ENCODE results near the gene SYNPO2. TPM values are rescaled to one million over a fixed set of nuclear protein-coding genes. Genes with fewer than 3 reads are reported as not detected.

SYNPO2 gene
- total and polyA plus RNA-seq, 10 of the 15 experiments (the other 5 are each of a cell fraction or from before 2014, with no cell fraction given), result 0.04 to 0.34 (median 0.28) TPM

- in situ Hi-C loops (cut with MboI) (loop anchor here (5.0 to 10.0 kb wide), 2 partner anchors 262 to 455 kb away; a partner anchor contains a TSS), intact Hi-C loops (cut with micrococcal nuclease; ENCODE audit: unreplicated experiment) (loop anchor here (5.0 kb wide), 1 partner anchor 452 kb away; no protein-coding TSS in a partner anchor)
- Histone ChIP-seq H3K4me1 (ENCODE audit: control insufficient read depth, insufficient read depth, low read length) (peaks cover 6% of the 10 kb centered on the region; the same call in 1 of the 2 replicates), H3K9ac (ENCODE audit: control insufficient read depth, insufficient read depth, low read length) (no peak overlapping the region), H3K9me3 (replicated peaks; ENCODE audit: control insufficient read depth, insufficient read depth, low read length) (no peaks in the 10 kb centered on the region), H3K27ac (ENCODE audit: control insufficient read depth, insufficient read depth) (no peak overlapping the region), H3K4me3 (no peak overlapping the region), H3K27me3 (replicated peaks in 1 of 2; ENCODE audit: control insufficient read depth in 2 of 2, insufficient read depth in 2 of 2, low read length in 1 of 2) (peaks cover 0 to 2% of the 10 kb centered on the region in 2 experiments; a peak in 1 of 4 replicates), H2AFZ (ENCODE audit: control insufficient read depth, low read depth, low read length) (no peak overlapping the region), H3K36me3 (ENCODE audit: control insufficient read depth in 2 of 2, insufficient read depth in 2 of 2, low read length in 1 of 2) (no peaks in the 10 kb centered on the region), H4K20me1 (ENCODE audit: control insufficient read depth, insufficient read depth) (no peaks in the 10 kb centered on the region), H3K4me2 (ENCODE audit: control insufficient read depth, insufficient read depth) (no peak overlapping the region), H3K79me2 (ENCODE audit: control insufficient read depth, insufficient read depth, low read length) (no peaks in the 10 kb centered on the region)
- POLR2A ChIA-PET, result no interaction called here
- 66% methylated on average over 3 of the region's 3 CpGs for WGBS (ENCODE audit: insufficient coverage, insufficient replicate concordance, low lambda C conversion rate, missing lambda C conversion rate)
- no peak for ATAC-seq
- CTCF ChIA-PET, result interaction anchor here (0.6 to 4.0 kb wide), 18 partner anchors 10 to 588 kb away, joined by 3 to 28 read pairs (median 4); a partner anchor contains a TSS
- TF ChIP-seq IRF5 (IDR thresholded peaks at IDR 0.05; ENCODE audit: borderline replicate concordance), result no peak
- TF ChIP-seq ETV6 (conservative IDR thresholded peaks at IDR 0.05 in 1 of 2, IDR thresholded peaks at IDR 0.05 in 1 of 2; ENCODE audit: borderline replicate concordance in 1 of 2, low read depth in 1 of 2), result no peak
- no peak for TF ChIP-seq PAX5 (IDR thresholded peaks at IDR 0.05; ENCODE audit: borderline replicate concordance, low read depth, low read length)
- TF ChIP-seq SUZ12 (IDR thresholded peaks at IDR 0.05; ENCODE audit: unreplicated experiment), result no peak
- TF ChIP-seq RCOR1 (conservative IDR thresholded peaks at IDR 0.05; ENCODE audit: low read depth, low read length), result no peak
- no peak for TF ChIP-seq NR2F1 (conservative IDR thresholded peaks at IDR 0.05)
- DNase-seq (ENCODE audit: low read depth, low spot score), result no peak
- no TSS peak for BruUV-seq (replicated peaks)
- no peak for FAIRE-seq
- SMC1A ChIA-PET (ENCODE audit: uncharacterized antibody, unreplicated experiment), result interaction anchor here (1.0 to 1.6 kb wide), 6 partner anchors 14 to 453 kb away, joined by 3 to 7 read pairs (median 4); no protein-coding TSS in a partner anchor
- RAD21 ChIA-PET (ENCODE audit: unreplicated experiment), result interaction anchor here (1.1 to 2.8 kb wide), 6 partner anchors 10 to 589 kb away, joined by 3 to 9 read pairs (median 4); partner anchors contain the start of gene PDE5A
These were observed 151.6 kb downstream of the SYNPO2 start for GRCh38 chr4:119040261-119040660.

All from GM12878 (cell line).